Keratinocyte (primary cell): ENCODE measurements around the gene NSG1. TPM values are rescaled to one million over a fixed set of nuclear protein-coding genes. Genes with fewer than 3 reads are reported as not detected.

Source experiments
- DNase-seq: peaks from one replicate; pipeline ENCODE4 v3.0.0-alpha.2; 2011; ENCODE audit warnings: low read depth, missing footprints, low spot score
- FAIRE-seq: peaks from 2 replicates; lab custom pipeline; 2011; peaks lifted over from hg19 to GRCh38; lab: Jason Lieb, UNC
- H2AFZ ChIP-seq: 2 replicates; pipeline ENCODE4 v1.6.0; 2012; ENCODE audit warnings: low read length, control low read depth, inconsistent platforms; ENCODE audit not compliant: control insufficient read depth
- H3K27ac ChIP-seq: 2 replicates; pipeline ENCODE4 v1.5.1; 2011; ENCODE audit warnings: low read length; ENCODE audit not compliant: control insufficient read depth, insufficient read depth
- H3K27me3 ChIP-seq: 3 replicates; pipeline ENCODE4 v1.6.0; 2011; ENCODE audit warnings: low read length; ENCODE audit not compliant: control insufficient read depth, insufficient read depth; ENCODE audit errors: extremely low read depth
- H3K36me3 ChIP-seq, 2 experiments: 2 replicates in 1 of 2; 3 replicates in 1 of 2; pipeline ENCODE4 v1.5.1; 2011; ENCODE audit warnings: low read length in 2 of 2, mild to moderate bottlenecking in 1 of 2; ENCODE audit not compliant: control insufficient read depth in 2 of 2, insufficient read depth in 2 of 2; ENCODE audit errors: extremely low read depth in 1 of 2
- H3K4me1 ChIP-seq: 3 replicates; pipeline ENCODE4 v1.5.1; 2011; ENCODE audit warnings: low read length; ENCODE audit not compliant: control insufficient read depth, insufficient read depth; ENCODE audit errors: extremely low read depth
- H3K4me2 ChIP-seq: 3 replicates; pipeline ENCODE4 v1.6.0; 2011; ENCODE audit warnings: low read depth, low read length; ENCODE audit not compliant: control insufficient read depth, insufficient read depth; ENCODE audit errors: extremely low read depth
- H3K4me3 ChIP-seq, 3 experiments: fragments of 200-600 bp in 1 of 3; sonication (generic) in 1 of 3; 2 replicates in 2 of 3; 3 replicates in 1 of 3; pipeline ENCODE4 v1.5.1; 2011 to 2016; ENCODE audit warnings: low read length in 3 of 3, mild to moderate bottlenecking in 3 of 3, control low read depth in 2 of 3, inconsistent platforms in 1 of 3, low read depth in 1 of 3, mixed read lengths in 1 of 3, mixed run types in 1 of 3, moderate library complexity in 1 of 3; ENCODE audit not compliant: control insufficient read depth in 2 of 3, insufficient read depth in 2 of 3; ENCODE audit errors: extremely low read depth in 1 of 3
- H3K79me2 ChIP-seq: 2 replicates; pipeline ENCODE4 v1.6.0; 2012; ENCODE audit warnings: low read length; ENCODE audit not compliant: control insufficient read depth, insufficient read depth
- H3K9ac ChIP-seq: 3 replicates; pipeline ENCODE4 v1.6.0; 2011; ENCODE audit warnings: low read length; ENCODE audit not compliant: control insufficient read depth, insufficient read depth; ENCODE audit errors: extremely low read depth
- H3K9me1 ChIP-seq: 3 replicates; pipeline ENCODE4 v1.6.0; 2011; ENCODE audit warnings: low read length; ENCODE audit not compliant: control insufficient read depth, insufficient read depth; ENCODE audit errors: extremely low read depth
- H3K9me3 ChIP-seq: 2 replicates; pipeline ENCODE4 v1.5.1; 2012; ENCODE audit warnings: low read depth, low read length; ENCODE audit not compliant: control insufficient read depth
- H4K20me1 ChIP-seq: 3 replicates; pipeline ENCODE4 v1.6.0; 2011; ENCODE audit warnings: low read length; ENCODE audit not compliant: control insufficient read depth, insufficient read depth; ENCODE audit errors: extremely low read depth
- CTCF ChIP-seq, 3 experiments: IDR thresholded peaks in 1 of 3; conservative IDR thresholded peaks in 1 of 3; optimal IDR thresholded peaks in 1 of 3; 2 replicates in 2 of 3; 3 replicates in 1 of 3; pipeline versions ENCODE3 to v1.5.1; 2011; ENCODE audit warnings: low read length in 3 of 3, mild to moderate bottlenecking in 3 of 3, moderate library complexity in 2 of 3, control low read depth in 1 of 3, inconsistent platforms in 1 of 3; ENCODE audit not compliant: insufficient read depth in 2 of 3; ENCODE audit errors: extremely low read depth in 1 of 3
- EZH2 ChIP-seq: IDR thresholded peaks from one replicate; pipeline ENCODE4 v1.6.1; 2012; ENCODE audit warnings: inconsistent platforms, mild to moderate bottlenecking, low read length, moderate library complexity
- dilution Hi-C: fragments of 300-500 bp; cut with MboI; formaldehyde crosslinking; loops from one replicate; pipeline ENCODE4 v1.7.0; 2020; ENCODE audit warnings: low sequenced_read_pairs; ENCODE audit not compliant: extremely low pct_ligation_motif_present
- polyA plus RNA-seq, 5 experiments: library from polyadenylated mRNA; depleted of rRNA in 3 of 5; stranded (reverse) in 3 of 5; stranded (forward) in 1 of 5; unstranded in 1 of 5; fragments of >200 nt; gene quantifications; 1 replicate in 1 of 5; 2 replicates in 3 of 5; 3 replicates in 1 of 5; pipeline versions ENCODE4 v1.2.1 to v1.2.3, GENCODE V29; 2011 to 2012; ENCODE audit warnings: missing spikeins in 2 of 5, low read depth in 1 of 5, low replicate concordance in 1 of 5

The NSG1 gene
- polyA plus RNA-seq, 1 donor (not counting 4 experiments of a cell fraction or from before 2014, with no cell fraction given) = 49.3 TPM

DNA sequence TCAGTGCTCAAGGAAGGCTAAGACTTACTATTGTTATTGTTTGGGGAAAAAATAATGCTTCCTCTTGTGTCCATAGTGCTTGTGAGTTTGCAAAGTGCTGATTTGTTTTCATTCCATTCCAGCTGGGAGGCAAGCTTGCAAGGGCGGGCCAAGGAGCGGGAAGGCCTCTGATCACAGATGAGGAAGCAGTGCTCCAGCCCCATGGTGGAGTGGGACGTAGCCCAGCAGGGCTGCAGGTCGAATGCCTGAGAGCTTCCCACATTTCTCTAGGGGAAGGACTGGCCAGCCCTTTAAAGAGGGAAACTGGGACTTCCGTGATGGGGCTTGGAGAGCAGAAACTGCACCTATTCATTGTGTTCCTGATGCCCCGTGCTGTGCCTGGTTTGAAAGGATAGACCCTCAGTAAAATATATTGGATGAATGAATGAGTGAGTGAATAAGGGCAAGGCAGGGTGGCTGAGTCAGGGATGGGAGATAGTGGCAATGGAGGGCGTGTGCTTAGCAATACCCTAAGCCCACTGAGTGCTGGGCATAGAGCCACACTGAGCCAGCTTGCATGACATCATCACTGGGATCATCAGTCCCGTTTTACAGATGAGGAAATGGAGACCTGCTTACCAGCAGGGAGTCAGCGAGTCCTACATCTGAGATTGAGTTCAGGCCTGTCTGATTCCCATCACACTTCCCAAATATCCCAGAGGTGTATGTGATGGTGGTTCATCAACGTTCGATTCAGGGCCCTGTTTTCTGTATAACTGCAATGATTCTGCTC is 17.9 kb upstream of the NSG1 start:
- Histone ChIP-seq H3K36me3 (no peaks in the 10 kb centered on the region), H3K27me3 (no peaks in the 10 kb centered on the region), H4K20me1 (no peaks in the 10 kb centered on the region), H3K27ac (no peak overlapping the region), H2AFZ (no peak overlapping the region), H3K4me2 (no peak overlapping the region), H3K9me1 (no peaks in the 10 kb centered on the region), H3K4me3 (no peak overlapping the region), H3K9ac (no peak overlapping the region), H3K4me1 (no peaks in the 10 kb centered on the region), H3K79me2 (no peaks in the 10 kb centered on the region), H3K9me3 (peaks cover 9% of the 10 kb centered on the region)
- no peak for TF ChIP-seq EZH2
- no peak for TF ChIP-seq CTCF (optimal IDR thresholded peaks at IDR 0.05 in 1 of 3, IDR thresholded peaks at IDR 0.05 in 1 of 3, conservative IDR thresholded peaks at IDR 0.05 in 1 of 3; ENCODE audit: extremely low read depth in 1 of 3, insufficient read depth in 2 of 3, low read length in 3 of 3)
- DNase-seq = no peak
- no peak for FAIRE-seq
- dilution Hi-C loops = no loop called here

DNA sequence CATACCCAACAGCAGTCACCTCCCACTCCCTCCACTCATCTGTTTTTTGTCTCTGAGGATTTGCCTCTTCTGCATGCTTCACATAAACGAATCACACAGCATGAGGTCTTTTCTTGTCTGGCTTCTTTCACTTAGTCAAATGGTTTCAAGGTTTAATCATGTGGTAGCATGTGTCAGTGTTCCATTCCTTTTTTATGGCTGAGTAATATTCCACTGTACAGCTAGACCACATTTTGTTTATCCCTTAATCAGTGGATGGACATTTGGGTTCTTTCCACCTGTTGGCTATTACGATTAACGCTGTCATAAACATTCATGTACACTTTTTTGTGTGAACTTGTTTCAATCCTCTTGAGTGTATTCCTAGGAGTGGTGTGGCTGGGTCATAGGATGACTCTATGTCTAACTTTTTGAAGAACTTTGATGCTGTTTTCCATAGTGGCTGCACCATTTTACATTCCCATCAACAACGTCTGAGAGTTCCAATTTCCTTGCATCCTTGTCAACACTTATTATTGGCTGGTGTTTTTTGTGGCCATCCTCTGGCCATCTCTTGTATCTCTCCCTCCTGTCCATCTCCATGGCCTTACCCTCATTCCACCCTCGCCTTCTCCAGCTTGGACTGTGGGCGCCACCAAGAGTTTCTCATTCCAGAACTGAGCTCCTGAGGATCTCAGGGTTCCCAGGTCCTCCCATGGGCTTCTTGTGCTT is 12.4 kb upstream of the NSG1 start:
- Histone ChIP-seq H2AFZ (no peak overlapping the region), H4K20me1 (no peaks in the 10 kb centered on the region), H3K9ac (no peak overlapping the region), H3K27ac (no peak overlapping the region), H3K9me3 (peaks cover 2% of the 10 kb centered on the region), H3K27me3 (no peaks in the 10 kb centered on the region), H3K79me2 (no peaks in the 10 kb centered on the region), H3K4me2 (no peak overlapping the region), H3K4me3 (no peak overlapping the region), H3K36me3 (no peaks in the 10 kb centered on the region), H3K9me1 (no peaks in the 10 kb centered on the region), H3K4me1 (no peaks in the 10 kb centered on the region)
- FAIRE-seq (no peak), DNase-seq (no peak)
- TF ChIP-seq EZH2 = no peak
- no peak for TF ChIP-seq CTCF (optimal IDR thresholded peaks at IDR 0.05 in 1 of 3, IDR thresholded peaks at IDR 0.05 in 1 of 3, conservative IDR thresholded peaks at IDR 0.05 in 1 of 3; ENCODE audit: extremely low read depth in 1 of 3, insufficient read depth in 2 of 3, low read length in 3 of 3)
- dilution Hi-C loops = no loop called here
